HG03469 (cell line): ENCODE measurements around the gene FSTL5.

Source experiments
- ATAC-seq: cut with Tn5 transposase; IDR thresholded peaks from one replicate; pipeline ENCODE4 v1.9.1; 2021; ENCODE audit warnings: mild to moderate bottlenecking, moderate library complexity, moderate number of reproducible peaks; ENCODE audit not compliant: unreplicated experiment

FSTL5 gene

GRCh38 chr4:161604516-161605300, 559.1 kb downstream of the FSTL5 start:
- ATAC-seq: peak; percentile 56

GRCh38 chr4:161601011-161601410, 562.8 kb downstream of the FSTL5 start:
- ATAC-seq: no peak

DNA sequence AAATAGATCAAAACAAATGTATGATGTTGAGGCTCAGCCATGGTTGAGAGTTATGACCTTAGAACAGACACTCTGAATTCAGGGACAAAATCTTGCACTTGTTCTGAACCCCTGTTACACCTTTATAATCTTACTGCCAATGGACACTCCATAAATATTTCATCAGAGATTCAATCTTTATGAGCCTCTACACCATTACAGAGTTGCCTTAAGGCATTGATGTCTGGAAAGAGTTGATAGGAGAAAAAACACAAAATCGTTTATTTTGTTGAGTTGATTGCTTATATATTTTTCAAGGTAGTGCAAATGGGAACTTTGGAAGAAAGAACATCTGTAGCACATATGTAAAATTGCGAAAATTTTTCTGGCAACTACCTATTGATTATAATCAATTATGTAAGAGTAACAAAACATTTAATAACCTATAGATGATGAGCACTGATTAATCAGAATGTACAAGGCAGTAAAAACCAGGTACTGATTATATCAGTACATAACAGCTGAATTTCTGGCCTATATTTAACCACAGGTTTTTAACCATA, 568.5 kb downstream of the FSTL5 start:
- no peak for ATAC-seq

DNA sequence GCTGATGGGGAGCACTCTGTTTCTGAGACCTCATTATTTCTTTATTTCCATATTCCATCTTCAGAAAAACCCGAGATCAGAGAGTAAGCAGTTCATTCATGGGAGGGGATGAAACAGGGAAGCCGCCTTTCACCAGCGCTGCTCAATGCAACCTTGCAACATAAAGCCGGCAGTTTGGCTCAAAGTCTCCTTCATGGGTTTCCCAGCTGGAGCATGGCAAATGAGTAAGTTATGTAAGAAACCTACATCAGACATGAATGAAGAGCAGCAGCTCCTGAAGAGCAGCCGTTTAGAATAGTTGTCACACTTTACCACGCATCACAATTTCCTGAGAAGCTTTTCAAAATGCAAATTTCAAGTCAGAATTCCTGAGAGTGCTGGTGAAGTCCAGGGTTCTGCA, 578.8 kb downstream of the FSTL5 start:
- ATAC-seq: no peak

DNA sequence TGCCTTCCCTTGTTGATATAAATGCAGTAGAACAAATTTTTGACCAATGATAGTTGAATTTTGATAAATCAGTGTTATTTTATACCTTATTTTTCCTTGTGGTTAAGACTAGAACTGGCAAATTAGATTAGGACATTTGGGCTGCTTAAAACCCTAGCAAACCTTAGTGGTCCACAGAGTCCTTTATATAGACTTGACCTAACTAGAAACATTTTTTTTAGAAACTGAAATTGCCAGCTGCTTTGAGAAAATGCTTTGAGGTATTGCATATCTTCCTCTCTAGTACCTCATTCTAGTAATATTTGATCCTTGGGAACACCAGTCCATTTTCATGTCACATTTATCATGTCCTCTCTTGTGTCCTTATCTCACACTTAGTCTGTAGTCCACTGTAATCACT, 580.3 kb downstream of the FSTL5 start:
- no peak for ATAC-seq

GRCh38 chr4:161581262-161582230, 582.3 kb downstream of the FSTL5 start:
- ATAC-seq: no peak

DNA sequence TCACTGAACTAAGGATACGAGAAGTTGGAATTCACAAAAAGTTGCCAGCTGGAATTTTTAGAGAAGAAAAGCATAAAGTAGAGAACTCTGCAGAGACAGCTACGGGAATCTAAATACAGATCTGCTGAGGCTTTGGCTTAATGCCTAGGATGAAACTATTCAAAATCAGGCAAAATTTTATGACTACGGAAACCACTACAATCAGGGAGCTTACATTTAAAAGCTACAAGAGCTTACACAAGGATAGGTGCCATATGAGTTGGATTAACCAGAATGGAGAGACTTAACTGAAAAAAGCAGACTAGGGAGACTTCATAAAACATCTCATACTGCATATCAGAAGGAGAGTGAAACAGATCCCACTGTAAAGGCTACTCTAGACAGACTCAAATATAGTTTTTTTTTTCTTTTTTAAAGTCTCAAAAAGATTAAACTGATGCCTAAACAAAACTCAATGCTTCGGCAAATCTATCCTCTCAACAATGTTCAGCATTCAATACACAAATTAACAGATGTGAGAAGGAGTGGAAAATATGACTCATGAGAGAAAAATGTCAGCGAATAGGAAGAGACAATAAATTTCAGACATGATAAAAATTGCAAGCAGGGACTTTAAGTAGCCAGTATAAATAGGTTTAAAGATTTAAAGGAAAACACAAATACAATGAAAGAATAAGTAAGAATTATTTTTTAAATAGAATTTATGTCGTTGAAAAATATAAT, 586.1 kb downstream of the FSTL5 start:
- ATAC-seq: no peak

GRCh38 chr4:161573836-161574235, 590.0 kb downstream of the FSTL5 start:
- no peak for ATAC-seq

GRCh38 chr4:161564230-161564834, 599.5 kb downstream of the FSTL5 start:
- no peak for ATAC-seq

DNA sequence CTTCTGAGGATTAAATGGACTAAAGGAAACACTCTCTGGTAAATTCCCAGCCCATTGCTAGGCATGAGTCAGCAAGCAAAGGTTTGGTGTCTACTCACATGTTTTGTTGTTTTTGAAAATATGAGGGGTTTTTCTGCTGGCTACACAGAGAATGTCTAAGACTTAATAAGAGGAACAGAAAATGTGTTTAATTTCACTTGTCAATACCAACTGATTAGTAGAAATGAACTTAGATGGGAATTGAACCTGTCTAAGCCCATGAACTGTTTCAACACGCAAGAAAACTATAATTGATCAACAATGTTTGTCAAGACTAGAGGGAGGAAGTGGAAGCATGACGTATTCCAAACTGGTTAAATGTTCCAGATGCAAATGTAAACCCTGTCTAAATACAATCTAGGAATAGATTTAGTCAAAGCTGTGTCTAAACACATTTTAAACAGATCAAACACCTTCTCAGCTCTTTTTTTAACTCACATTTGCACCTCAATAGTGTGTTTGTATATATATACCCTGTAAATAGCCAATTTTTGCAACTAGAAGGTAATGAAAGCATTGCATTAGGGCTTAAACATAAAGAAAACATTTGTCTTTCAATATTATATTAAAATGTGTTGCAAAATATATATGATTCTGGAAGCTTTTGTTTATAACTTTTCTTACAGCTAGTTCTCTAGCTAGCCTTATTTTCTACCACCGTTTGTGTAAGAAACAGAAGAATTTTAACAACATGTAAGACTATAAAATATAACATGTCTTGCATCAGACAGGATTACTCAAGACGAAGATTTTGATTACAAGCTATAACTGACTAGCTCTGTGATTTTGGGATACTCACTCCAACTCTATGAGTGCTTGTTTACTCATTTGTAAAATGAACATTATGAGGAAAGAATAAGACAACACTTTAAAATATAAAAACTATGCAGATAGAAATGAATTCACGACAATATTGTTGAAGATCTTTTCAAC, 607.8 kb downstream of the FSTL5 start:
- no peak for ATAC-seq

DNA sequence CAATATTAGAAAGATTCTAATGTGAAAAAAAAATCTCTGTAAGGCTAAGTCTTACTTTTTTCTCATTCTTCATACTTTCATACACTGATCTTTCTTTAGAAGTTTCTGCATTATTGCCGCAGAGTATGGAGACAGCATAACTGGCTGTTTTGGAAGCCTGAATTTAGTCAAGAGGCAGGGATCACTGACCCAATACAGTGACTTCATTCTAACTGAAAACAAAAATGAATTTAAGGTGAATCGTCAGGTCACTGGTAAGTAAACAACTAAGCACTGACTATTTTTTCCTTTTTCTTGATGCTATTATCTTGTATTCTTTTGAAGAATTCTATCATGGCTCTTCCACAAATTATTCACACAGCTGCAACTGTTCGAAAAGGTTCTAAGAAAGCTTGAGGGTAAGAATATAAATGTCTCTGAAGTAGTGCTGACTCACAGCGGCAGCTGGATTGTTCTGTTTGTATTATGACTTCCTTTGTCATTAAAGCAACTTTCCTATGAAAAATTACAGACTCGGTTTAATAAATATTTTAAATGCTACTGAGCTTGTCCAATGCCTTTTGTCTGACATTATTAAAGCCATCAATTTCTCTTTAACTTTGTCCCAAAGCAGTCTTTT, 609.3 kb downstream of the FSTL5 start:
- ATAC-seq: no peak

DNA sequence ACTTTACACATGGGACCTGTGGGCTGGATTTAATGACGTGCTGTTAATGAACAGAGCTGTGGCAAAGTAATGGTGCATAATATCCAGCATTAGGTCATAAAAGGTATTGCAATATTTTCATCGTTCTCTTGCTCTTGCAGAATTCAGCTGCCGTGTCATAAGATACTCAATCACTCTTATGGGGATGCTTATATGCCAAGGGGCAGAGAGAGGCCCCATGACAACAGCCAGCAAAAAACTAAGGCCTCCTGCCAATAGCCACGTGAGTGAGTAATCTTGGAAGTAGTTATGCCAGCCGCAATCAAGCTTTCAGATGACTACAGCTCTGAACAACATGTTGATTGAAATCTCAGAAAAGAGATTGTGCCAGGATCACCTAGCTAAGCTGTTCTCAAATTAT, 616.9 kb downstream of the FSTL5 start:
- ATAC-seq: no peak

- no peak for ATAC-seq
Measured at GRCh38 chr4:161540265-161540664, 623.5 kb downstream of the FSTL5 start.

- no peak for ATAC-seq
Measured at GRCh38 chr4:161538941-161539340, 624.9 kb downstream of the FSTL5 start.

- ATAC-seq: no peak
Measured at GRCh38 chr4:161530710-161531109, 633.1 kb downstream of the FSTL5 start.

DNA sequence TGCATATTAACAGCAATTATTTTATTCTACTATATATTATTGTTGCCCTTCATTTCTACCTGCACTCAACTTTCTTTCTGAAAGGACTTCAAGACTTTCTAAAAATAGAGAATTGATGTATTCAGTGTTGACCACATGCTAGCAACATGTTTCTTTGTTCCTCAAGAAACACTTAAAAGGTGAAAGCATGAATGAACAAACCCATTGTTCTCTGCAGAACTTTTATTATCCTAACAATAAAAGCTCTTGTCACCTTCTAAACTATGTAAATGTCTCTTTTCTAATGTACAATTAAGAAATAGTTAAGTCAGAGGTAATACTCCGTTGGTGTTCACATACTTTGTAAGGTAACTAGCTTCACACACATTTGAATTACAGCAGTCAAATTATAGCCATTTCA, 638.7 kb downstream of the FSTL5 start:
- ATAC-seq: no peak

GRCh38 chr4:161522031-161522430, 641.8 kb downstream of the FSTL5 start:
- ATAC-seq: no peak

DNA sequence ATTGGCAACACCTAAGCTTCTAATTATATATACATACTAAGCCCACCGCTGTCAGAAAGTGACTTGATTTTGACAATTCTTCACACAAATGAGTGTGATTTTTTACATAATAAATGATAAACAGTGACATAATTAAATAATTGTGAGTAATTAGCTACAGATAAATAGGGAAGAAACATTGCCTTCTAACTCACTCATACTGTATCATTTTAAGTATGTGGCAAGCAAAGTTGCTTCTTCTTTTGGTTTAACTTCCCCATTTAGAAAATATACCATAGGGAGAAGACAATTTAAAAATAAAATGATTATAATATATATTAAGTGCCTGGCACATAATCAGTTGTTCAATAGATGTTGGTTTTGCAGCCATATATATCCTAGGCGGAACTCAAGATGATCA, 644.2 kb downstream of the FSTL5 start:
- ATAC-seq: no peak

DNA sequence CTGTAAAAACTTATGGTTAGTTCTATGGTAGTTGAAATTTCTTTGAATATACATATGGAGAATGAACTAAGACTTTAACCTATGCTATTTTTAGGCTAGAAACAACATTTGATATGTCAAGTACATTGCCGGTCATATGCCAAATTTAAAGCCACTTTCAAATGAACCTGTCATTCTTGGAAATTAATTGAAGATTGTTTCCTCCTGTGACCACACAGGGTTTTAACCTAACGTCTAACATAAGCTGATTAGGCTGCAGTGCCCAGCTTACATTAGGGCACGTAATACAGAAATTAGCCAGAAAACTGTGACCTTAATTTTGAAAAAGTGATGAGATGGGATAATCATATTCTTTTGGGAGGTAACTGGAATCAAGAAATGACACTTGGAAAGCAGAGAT, 645.9 kb downstream of the FSTL5 start:
- ATAC-seq: no peak
